ENCODE measurements around the gene PRPF6.

PRPF6 gene

GRCh38 chr20:63944078-63944941, 36.6 kb upstream of the PRPF6 start:
- no peak for DNase-seq (ENCODE audit: low read depth, low spot score)
- H3K4me3 ChIP-seq (ENCODE audit: low read length): no peak overlapping the region

DNA sequence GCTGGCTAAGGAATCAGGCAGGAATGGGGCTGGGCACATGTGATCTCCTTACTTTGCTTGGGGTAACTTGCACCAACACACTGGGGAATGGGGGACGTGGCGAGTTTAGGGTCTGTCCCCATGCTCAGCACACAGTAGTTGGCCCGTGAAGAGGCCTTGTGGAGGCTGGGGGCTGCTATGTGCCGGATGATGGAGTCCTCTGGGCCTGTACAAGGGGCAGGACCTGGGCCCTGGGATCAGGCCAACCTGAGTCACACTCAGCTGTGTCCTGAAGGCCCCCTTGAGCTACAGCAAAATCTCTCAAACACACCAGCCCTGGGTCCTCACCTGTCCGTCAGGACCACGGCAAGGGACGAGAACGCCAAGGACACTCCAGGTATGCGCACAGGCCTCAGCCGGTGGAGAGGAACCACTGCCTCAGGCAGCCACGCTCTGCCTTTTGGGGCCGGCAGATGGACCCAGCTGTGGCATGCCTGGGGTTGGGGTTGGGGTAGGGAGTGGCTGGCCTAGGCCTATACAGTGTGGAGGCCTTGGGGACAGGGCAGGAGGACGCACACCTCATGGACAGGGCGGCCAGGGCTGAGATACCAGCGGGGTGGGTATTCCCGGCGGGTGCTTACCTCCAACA, 35.8 kb upstream of the PRPF6 start:
- no peak for DNase-seq (ENCODE audit: low read depth, low spot score)

DNA sequence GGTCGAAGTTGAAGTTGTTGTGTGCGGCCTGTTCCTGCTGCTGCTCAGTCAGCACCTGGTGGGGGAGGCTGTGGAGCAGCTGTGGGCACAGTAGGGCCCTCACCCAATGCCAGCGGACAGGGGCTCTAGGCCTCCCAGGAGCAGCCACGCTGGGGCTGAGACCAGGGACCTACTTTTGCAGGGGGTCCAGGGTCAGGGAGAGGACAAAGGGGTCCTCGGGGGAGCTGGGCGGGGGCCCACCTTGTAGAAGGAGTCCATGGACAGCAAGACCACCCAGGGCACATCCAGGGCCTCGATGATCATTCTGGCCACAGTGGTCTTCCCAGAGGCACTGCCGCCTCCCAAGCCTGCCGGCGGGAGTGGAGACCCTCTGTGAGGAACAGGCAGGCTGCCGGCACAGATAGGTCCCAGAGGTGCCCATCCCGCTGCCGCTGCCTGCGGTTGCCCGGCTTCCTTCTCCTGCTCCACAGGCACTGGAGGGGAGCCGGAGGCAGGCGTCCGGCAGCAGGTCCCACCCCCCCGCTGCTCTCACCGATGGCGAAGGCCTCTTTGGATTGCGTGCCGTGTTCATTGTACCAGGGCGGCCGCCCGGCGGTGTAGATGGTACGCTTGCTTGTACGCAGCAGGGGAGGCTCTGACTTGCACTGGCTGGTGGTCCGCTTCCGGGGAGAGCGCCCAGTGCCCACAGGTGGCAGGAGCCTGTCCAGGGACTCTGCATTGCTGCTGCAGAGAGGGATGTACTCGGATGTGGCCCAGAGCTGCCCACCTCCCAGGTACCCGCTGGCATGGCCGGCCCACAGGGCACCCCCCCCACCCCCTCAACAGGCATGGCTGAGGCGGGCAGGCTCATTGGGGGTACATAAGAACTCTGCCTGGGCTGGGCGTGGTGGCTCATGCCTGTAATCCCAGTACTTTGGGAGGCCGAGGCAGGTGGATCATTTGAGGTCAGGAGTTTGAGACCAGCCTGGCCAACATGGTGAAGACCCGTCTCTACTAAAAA, 34.7 kb upstream of the PRPF6 start:
- no peak overlapping the region for H3K4me3 ChIP-seq (ENCODE audit: low read length)
- no peak for DNase-seq (ENCODE audit: low read depth, low spot score)

More for the DNA sequence above, 35.8 kb upstream of the PRPF6 start:
- H3K4me3 ChIP-seq (ENCODE audit: low read length): no peak overlapping the region

- no peak overlapping the region for H3K4me3 ChIP-seq (ENCODE audit: low read length)
- DNase-seq (ENCODE audit: low read depth, low spot score): no peak
These were observed 33.8 kb upstream of the PRPF6 start for GRCh38 chr20:63946986-63947637.

- no peak for DNase-seq (ENCODE audit: low read depth, low spot score)
- no peak overlapping the region for H3K4me3 ChIP-seq (ENCODE audit: low read length)
These were observed 33.1 kb upstream of the PRPF6 start for GRCh38 chr20:63947638-63948456.

DNA sequence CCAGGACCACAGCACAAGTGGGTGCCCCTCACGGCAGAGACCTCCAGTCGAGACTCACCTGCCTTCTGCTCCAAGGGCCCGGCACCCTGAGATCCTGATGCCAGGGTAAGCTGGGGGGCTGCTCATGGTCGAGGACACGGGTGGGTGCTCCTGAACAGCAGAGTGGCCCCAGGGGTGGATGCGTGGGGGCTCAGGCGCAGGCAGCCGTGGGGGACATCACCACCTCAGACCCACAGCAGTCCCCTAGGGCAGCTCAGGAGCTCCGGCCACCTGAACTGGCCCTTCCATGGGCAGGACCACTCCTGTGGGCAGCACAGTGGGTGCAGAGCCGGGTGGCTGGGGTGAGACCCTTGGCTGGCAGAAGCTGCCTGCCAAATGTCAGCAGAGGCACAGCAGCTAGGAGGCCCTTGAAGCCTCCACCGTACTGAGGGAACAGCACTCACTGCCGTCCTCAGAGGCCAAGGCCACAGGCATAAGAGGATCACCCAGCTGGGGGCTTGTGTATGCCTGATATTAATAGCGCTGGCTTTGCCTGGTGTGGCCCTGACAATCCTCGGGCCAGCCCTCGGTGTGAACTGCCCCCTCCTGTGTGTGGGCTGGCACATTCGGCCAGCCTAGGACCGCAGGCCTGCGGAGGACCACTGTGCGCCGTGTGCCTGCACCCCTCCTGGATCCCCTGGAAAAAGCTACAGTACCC, 30.1 kb upstream of the PRPF6 start:
- DNase-seq (ENCODE audit: low read depth, low spot score): no peak
- H3K4me3 ChIP-seq (ENCODE audit: low read length): no peak overlapping the region

GRCh38 chr20:63951398-63952209, 29.3 kb upstream of the PRPF6 start:
- no peak for DNase-seq (ENCODE audit: low read depth, low spot score)
- no peak overlapping the region for H3K4me3 ChIP-seq (ENCODE audit: low read length)

- H3K4me3 ChIP-seq (ENCODE audit: low read length): no peak overlapping the region
- no peak for DNase-seq (ENCODE audit: low read depth, low spot score)
These were observed 28.8 kb upstream of the PRPF6 start for GRCh38 chr20:63952210-63952535.

DNA sequence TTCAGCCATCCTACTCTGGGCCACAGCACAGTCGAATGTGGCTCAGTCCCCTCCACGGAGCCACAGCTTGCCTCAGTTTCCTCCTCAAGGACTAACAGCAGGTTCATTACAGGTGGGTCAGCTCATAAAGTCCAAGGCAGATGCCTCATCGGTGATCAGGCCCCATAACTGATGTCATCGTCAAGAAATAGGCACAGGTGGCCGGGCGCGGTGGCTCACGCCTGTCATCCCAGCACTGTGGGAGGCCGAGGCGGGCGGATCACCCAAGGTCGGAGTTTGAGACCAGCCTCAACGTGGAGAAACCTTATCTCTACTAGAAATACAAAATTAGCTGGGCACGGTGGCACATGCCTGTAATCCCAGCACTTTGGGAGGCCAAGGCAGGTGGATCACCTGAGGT, 28.2 kb upstream of the PRPF6 start:
- H3K4me3 ChIP-seq (ENCODE audit: low read length): no peak overlapping the region
- DNase-seq (ENCODE audit: low read depth, low spot score): no peak

- H3K4me3 ChIP-seq (ENCODE audit: low read length): no peak overlapping the region
- no peak for DNase-seq (ENCODE audit: low read depth, low spot score)
These were observed 27.0 kb upstream of the PRPF6 start for GRCh38 chr20:63953764-63954429.

- H3K4me3 ChIP-seq (ENCODE audit: low read length): peak overlapping the region; percentile 78
- no peak for DNase-seq (ENCODE audit: low read depth, low spot score)
These were observed 25.6 kb upstream of the PRPF6 start for GRCh38 chr20:63955281-63955826.

GRCh38 chr20:63955827-63956663, 24.9 kb upstream of the PRPF6 start, which contains the start of gene UCKL1:
Gene UCKL1 (minus strand): TSS chr20:63956416. CDS start chr20:63956372, 44 bp downstream.
- peak within 1 kb of the TSS; percentile 78 for H3K4me3 ChIP-seq (ENCODE audit: low read length)
- DNase-seq (ENCODE audit: low read depth, low spot score): peak; percentile 87

GRCh38 chr20:63956664-63957003, 24.3 kb upstream of the PRPF6 start:
- H3K4me3 ChIP-seq (ENCODE audit: low read length): peak overlapping the region; percentile 16; the same call in 1 of the 2 replicates
- DNase-seq (ENCODE audit: low read depth, low spot score): no peak

DNA sequence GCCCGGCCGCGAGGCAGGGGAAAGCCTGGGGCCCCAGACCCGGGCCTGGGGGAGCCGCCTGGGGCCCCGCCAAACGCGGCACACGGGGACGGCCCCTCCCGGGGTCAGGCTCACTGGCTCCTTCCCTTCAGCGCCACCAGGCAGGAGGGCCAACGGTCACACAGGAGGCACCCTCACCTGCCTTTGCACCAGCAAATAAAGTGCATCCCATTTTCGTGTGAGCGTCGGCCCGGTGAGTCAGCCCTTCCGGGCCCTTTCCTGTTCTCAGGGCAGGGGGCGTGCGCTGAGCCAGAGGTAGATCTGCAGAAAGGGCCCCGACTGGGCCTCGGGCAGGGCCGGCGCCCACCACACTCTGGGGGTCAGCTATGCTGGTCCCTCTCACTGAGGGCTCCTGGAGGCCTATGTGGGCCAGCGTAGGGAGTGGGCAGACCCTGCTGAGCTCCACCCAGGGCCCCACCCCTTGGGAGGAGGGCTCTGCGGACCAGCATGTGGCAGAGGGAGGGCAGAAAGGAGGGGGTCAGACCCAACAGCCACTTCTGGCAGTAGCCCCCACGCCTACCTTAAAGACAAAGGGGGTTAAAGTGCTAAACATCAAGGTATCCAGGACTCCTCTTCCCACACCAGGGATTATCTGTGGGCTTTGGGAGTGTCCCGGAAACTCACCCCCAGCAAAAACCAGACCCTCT, 23.8 kb upstream of the PRPF6 start:
- no peak overlapping the region for H3K4me3 ChIP-seq (ENCODE audit: low read length)
- DNase-seq (ENCODE audit: low read depth, low spot score): no peak
